ENCODE data around the gene TACC3.
A peak's percentile ranks its signal among the peaks of the same experiment; 100 is the strongest.
"Not testable (repeated sequence)": the region's sequence is repeated elsewhere in the genome, so short reads cannot be mapped to it uniquely, and the experiment has no call there.

Gene TACC3

DNA sequence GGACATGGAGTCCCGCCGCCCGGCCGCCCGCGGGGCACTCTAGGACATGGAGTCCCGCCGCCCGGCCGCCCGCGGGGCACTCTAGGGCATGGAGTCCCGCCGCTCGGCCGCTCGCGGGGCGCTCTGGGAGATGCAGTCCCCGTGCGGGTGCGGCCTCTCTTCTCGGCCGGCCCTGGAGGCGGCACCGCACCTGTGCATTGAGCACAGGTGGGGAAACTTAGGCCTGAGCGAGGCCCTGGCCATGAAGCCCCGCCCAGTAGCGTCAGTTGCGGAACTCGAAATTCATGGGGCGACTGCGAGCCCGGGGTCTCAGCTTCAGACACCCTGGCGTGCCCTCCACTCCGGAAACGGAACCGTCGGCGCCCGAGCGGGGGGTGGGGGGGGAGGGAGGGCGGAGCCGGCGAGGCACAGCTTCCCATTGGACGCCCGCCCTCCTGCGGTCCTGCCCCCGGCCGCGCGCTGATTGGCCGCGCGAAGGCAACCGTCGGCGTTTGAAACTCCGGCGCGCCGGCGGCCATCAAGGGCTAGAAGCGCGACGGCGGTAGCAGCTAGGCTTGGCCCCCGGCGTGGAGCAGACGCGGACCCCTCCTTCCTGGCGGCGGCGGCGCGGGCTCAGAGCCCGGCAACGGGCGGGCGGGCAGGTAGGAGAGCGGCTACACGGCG lies at the start of gene TACC3, which contains the start of gene TMEM129:
Gene TACC3, plus strand, starts transcription at position 519 of the 663 bp plus-strand sequence. CDS start 1,901 bp downstream, outside the sequence.
Gene TMEM129, minus strand, starts transcription at position 321 of the 663 bp plus-strand sequence. CDS start 486 bp downstream, outside the sequence.
- peak; percentile 97 for DNase-seq

DNA sequence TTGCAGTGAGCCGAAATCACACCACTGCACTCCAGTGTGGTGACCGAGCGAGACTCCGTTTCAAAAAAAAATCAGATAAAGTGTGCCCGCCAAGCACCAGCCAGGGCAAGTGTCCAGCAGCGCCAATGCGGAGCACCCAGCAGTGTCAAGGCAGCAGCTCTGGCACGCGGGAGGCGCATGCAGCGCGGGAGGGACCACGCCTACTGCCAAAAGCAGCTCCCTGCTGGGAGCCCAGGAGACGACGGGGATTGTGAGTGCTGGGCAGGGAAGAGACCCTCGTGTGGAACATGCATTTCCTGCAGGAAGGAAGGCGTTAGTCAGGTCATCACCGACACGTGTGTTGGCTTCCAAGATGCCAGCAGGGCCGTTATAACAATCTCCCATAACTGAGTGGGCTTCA lies 47.6 kb upstream of the TACC3 start:
- no peak for DNase-seq

DNA sequence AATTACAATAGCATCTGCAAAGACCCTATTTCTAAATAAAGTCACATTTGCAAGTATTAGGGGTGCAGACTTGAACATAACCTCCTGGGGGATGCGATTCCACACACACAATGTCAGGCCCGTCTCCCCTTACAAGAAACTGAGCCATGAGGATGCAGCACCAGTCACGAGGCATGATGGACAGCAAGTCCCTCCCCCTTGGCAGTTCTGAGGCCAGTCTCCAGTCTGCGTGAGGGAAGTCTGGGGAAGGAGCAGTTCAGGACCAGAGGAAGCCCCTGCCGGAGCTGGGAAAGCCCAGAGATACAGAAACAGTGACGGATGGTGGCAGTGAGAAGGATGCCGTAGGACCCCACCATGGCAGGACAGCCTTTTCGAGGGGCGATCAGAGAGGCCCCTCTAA lies 46.6 kb upstream of the TACC3 start:
- DNase-seq, result no peak

DNA sequence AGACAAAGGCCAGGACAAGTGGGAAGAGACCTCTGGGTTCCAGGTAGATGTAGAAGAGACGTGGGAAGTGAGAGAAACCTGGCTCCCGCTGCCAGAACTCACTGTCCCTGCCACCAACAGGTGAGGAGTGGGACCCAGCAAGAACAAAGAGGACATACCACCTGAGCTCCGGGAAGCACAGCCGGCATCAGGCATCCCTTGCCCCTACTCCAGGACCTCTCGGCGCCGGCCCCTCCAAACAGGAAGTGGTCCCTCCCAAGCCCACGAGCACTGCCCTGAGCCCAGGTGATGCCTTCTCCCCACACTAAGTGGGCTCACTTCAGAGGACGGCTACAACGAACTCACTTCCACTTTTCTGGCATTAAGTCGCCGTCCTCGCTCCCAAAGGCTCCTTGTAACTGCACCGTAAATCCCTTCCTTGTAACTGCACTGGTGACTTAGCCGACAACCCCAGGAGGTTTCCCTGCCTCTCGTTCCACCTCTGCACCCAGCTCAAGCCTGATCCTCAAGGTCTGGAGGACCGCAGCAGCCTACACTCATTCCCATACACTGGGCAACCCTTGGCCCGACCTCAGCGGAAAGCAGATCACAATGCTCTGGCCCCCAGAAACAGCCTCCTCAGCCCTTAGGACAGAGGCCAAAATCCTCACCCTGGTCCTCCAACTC lies 46.1 kb upstream of the TACC3 start:
- no peak for DNase-seq

DNA sequence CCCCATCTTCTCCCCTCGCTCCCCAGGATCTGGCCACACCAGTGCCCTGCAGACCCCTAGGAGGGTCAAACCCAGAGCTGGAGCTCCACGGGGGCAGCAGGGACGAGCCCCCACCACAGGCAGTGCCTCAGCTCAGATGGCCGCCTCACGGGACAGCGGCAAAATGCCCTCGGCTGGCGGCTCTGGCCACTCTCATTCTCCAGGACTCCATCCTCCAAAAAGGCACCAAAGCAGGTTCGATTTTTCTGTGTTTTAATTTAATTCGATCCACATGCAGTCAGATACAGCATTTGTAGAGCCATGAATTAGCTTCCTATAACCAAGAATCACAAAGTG lies 45.6 kb upstream of the TACC3 start:
- no peak for DNase-seq

DNA sequence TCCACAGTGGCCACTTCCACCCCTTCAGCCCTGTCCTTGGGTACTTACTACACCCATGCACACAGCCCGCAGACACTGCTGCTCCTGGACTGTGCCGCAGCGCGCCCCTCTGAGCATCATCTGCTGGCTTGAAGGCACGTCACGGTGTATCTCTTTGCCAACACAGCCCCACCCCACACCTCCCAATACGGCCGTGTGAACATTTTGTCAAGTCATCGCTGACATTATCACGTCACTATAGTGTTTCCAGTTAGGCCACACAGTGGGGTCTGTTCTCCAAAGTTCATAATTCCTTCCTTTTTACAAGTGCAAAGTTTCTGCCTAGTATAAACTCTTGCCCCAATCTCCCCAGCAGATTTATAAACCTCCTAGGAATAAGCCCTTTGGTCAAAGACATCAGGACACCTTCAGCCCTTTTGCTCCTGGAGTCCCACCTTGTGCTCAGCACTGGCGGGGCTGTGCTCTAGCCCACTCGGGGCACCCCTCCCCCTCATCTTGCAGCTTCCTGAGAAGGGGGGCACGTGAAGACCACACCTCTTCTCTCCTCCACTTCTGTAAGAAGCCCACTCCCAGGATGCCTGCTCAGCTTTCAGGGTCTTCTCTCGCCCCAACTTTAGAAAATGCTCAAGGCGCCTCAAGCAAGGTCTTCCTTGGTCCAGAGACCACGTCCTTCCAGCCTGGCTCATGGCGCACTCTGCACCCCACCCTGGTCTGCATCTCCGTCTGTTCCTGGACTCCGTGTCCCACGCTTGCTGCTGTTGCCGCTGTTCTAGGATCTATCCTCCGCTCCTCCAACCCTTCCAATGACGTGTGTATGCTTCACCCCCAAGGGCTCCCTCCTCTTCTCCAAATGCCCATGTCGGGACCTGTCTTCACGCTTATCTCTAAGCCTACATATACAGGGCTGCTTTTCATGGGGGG lies 44.5 kb upstream of the TACC3 start:
- no peak for DNase-seq

DNA sequence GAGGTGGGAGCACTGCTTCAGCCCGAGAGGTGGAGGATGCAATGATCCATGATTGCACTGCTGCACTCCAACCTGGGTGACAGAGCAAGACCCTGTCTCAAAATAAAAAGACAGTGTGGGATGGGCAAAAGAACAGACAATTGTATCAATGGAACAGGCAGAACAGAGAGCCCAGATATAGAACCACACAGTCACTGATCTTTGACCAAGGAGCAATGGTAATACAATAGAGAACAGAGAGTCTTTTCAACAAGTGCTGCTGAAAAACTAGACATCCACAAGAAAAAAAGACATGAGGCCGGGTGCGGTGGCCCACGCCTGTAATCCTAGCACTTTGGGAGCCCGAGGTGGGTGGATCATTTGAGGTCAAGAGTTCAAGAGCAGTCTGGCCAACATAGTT lies 43.1 kb upstream of the TACC3 start:
- no peak for DNase-seq

DNA sequence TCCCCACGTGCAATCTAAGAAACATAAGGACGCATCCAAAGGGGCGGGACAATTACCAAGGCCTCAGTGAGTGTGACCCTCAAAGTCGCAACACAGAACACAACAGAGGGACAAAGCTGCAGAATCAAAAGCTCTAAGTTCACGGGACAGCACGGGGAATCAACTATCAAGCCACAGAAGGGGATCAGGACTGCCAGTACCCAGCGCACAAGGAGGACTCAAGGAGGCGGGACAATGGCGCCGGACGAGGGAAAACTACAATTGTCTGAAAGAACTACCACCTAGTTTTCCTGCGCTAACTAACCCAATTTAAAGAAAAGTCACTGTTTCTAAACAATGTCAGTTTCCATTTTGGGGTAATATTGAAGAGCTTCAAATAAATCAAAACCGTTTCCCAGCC lies 38.5 kb upstream of the TACC3 start:
- no peak for DNase-seq

DNA sequence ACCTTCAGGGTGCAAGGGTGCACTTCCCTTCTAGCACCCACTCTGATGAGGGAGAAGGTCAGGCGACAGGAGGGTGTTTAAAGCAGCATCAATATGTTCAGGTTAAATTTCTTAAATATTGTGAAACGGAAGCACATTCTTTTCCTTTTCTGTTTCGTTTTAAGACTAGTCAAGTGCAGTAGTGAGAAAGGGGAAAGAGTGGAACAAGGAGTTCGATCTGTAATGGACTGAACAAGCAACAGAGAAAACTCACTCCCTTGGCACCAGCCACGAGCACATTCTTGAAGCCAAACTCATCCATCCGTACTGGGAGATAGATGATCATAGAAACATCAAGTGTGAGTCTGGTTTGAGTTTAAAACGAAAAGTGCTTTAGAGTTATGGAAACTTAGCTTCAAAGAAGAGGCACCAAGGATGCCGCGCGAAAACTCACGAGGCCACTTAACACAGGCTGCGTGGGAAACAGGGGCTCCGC lies 38.0 kb upstream of the TACC3 start:
- no peak for DNase-seq

DNA sequence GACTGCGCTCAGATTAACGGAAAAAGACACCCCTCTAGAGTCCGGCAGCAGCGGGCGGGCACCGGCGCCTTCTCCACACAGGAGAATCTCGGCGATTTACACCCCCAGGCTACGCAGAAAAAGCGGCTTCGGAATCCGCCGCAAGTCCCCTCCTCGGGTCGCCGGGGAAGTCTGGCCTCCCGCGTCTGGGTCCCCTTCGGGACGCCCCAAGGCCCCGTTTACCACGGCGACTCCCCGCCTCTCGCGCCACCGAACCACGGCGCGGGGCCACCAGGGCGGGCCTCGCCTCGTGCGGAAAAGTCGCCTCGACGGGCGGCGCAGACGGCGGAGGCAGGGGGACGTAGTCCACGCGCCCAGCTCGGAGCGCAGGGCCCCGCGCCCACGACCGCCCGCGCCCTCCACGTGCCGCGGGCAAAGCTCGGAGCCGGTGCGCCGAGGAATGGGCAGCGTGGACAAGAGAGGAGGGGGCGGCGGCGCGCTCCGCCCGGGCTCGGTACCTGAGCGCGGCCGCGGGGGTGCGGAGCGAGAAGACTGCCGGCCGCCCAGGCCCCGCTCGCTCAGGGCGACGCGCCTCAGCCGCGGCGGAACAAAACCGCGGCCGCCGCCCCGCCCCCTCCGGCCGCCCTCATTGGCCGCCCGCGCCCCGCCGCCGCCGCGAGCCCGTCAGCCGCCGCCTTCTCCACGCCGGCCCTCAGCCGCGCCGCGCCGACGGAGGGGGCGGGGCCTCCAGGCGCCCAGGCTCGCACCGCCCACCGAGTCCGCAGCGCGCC lies 37.4 kb upstream of the TACC3 start, which contains the start of gene FAM53A:
Gene FAM53A, minus strand, starts transcription at position 578 of the 770 bp plus-strand sequence. CDS start 15,572 bp downstream, outside the sequence.
- peak; percentile 93 for DNase-seq

DNA sequence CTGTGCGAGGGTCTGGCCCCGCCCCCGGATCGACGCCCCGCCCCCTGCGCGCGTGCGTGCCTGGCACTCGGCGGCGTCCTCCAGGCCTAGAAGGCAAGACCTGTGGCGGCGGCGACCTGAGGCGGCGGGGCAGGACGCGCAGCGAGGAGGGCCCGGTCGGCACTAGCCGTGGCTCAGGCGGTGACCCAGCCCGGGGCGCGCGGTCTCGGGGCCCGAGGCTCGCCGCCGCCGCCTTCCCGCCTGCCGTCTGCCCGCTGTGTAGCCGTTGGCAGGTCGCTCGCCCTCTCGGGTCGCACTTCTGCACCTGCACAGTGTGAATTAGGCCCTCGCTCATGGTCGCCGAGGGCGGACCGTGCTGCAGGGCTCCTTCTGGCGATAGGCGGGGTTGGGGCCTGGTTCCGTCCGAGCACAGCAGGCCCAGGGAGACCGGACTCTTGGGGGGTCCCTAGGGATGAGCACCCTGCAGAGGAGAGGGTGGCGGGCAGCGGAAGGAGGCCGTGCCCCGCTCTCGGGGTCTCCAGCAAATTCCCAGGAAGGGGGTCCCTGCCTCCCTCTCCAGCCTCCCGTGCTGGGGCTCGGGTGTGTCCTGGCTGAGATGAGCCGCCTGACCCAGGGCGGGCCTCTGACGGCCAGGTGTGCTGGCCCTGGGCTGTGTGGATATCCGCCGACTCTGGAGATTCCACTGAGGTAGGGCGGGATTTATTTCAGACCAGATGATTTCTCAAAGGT lies 36.7 kb upstream of the TACC3 start:
- DNase-seq, result no peak

DNA sequence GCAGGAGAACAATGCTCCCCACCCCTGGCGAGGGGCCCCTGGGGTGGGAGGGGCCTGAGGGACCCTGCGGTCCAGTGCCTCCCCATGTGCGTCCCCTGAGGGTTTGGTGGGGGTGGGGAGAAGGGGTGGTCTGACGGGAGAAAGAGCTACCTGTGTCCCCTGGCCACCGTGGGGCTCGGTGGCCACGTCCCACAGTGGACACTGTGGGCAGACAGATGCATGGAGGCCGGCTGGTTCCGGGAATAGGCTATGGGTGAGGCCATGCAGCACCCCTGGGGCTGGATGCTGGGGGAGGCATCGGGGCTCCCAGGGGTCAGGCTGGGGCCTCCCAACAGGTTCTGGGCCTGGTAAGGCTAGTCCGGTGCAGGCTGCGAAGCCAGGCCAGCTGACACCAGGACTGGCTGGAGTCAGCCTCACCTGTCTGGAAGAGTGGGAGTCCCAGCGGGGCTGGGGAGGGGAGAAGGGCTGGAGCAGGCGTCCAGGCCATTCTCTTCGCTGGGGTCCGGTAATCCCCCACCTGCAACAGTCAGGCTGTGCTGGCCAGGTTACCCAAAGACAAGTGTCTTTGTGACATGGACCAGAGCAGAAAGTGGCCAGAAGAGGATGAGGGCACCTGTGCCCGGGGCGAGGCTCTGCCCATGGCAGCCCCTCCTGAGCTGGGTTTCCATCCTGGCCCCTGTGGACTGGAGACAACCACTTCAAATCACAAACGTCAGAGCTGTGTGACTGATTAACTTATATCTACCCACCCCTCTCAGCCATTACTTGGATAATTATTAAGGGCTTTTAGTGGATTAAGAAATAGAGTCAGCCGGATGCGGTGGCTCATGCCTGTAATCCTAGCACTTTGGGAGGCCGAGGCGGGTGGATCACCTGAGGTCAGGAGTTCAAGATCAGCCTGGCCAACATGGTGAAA lies 35.8 kb upstream of the TACC3 start:
- DNase-seq, result no peak

DNA sequence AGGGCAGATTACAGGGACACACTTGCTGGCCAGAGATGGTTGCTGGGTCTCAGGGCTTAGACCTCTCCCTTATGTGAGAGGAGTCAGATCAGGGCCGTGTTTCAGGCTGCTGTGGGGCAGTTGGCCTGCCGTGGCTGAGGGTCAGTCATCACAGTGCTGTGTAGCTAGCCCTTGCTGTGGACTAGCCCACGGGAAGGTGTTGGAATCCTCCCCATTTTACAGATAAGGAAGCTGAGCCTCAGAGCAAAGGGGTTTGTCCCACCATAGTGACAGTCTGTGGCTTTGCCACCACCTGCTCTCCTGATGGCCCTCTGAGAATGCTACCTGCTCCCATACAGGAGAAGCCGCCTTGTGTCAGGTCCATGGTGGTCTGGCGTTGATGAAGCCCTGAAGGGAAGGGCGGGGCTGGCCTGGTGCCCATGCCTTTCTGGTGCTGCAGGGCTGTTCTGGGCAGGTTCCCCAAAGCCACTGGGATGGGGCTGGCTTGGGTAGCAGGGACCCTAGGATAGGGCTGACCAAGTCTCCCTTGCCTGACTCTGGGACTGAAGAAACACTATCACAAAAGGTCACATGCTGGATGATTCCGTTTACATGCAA lies 34.8 kb upstream of the TACC3 start:
- no peak for DNase-seq

DNA sequence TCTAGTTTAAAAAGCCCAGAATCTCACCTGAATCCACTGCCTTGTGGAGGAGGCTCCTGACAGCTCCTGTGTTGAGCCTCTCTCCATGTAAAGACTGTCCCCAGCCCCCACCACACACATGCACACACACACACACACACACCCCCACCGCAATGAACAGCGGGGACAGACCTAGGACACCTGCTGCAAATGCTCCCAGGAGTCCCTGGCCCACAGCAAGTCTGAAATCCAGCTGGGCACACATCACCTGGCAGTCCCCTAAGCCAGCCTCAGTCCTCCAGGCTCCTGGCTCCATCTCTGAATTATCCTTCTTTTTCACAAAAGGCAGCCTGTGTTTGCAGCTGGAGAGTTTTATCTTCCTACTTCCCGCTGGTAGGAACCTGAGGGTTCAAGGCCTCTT lies 30.6 kb upstream of the TACC3 start:
- no peak for DNase-seq

DNA sequence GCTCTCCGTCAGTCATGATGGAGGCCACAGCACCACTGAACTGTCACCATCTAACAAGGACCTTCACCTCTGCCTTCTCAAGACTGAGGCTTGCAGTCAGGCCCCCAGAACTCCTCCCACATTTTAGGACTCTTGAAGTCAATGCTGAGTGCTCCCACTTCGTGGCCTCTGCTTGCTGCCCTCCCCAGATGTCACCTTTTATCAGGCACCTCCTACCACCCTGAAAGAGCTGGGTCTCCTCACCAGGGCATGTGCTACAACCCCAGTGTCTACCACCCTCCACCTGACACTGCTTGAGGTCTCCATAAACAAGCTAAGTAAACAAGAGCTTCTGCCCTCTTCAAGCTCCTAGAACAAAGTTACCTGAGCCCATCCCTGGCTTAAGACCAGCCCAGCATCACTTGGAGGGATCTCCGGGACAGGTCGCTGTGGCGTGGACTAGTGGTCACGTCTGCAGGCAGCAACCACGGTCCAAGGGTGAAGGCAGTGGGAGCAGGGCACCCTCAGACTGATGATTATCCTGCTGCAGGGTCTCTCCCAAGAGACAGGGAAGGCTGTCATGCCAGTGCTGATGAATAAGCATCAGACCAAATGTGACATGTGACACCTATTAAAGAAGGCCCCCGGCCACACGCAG lies 29.5 kb upstream of the TACC3 start:
- DNase-seq, result no peak

DNA sequence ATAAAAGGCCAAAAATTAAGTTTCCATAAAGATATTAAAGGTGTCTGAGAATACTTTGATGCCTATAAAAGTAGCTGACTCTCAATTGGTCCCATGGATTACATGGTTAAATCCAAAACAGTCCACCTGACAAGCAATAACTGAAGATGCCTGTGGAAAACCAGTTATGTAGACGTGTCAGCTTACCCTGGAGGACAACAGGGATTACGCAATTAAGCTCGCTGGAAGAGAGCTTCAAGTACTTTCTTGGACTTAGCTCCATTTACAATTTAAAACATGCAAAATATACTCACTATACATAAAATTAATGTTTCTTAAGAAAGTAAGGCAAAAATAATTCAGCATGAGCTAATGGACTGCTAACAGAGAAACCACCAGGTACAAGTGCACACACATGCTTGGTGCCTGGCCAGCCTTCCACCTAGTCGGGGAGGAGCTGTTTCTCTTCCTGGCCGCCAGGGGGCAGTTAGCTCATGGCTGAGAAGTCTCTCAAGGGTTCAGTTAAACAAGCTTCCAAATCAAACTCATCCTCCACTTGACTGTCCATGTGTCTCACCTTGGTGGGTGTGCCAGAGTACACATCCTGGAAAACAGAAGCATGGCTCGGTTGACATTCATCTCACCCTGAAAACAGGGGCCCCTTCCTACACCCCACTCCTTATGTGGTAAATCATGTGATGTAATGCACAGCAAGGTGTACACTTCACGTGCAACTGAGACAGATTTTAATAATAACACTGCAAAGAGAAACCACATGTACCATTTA lies 28.0 kb upstream of the TACC3 start:
- DNase-seq, result peak; percentile 86

DNA sequence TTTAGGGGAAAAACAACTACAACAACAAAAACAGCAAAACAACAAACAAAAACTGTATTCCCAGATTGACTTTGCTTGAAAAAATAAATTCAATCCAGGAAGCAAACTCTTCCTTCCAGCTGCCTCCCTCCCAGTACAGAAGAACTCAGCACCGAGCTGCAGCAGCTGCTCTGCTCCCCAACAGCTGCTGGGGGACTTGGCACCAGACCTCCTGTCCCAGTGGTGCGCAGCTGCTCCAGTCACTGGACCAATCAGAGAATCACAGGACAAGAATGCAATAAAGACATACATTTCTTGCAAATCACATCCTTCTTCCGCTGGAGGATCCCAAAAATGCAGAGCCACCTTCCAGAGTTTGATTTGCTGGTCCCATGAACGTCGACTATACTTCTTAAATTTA lies 25.4 kb upstream of the TACC3 start:
- no peak for DNase-seq

DNA sequence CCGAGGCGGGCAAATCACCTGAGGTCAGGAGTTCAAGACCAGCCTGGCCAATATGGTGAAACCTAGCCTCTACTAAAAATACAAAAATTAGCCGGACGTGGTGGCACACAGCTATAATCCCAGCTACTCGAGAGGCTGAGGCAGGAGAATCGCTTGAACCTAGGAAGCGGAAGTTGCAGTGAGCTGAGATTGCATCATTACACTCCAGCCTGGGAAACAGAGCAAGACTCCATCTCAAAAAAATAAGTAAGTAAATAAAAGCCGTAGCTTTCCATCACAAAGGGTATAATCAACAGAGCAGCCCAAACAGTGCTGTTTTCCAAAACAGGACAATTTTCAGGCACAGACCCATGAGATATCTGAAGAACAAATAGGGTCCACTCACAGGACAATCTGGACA lies 19.6 kb upstream of the TACC3 start:
- DNase-seq, result not testable (repeated sequence)

DNA sequence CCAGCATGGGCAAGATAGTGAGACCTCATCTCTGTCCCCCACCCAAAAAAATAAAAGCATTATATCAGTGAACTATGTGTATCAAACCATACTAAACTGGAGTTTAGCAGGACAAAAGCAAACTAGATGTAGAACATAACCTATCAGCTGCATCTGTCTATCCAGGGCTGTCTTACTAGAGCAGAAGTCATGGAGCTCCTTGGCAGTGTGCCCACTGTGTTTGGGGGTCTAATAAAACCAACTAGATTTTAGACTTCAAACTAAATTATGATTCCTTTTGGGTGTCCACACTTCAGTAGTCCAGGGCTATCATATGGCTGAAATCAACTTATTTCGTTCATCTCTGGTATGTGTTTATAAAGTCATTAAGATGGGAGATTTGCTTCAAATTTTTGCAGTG lies 17.5 kb upstream of the TACC3 start:
- DNase-seq, result no peak
